Liver (tissue), 9 donors: Measurements from ENCODE around the gene ARHGEF10L. TPM values are rescaled to one million over a fixed set of nuclear protein-coding genes. Genes with fewer than 3 reads are reported as not detected.

Experiments used
- DNase-seq: peaks from one replicate; pipeline ENCODE4 v3.0.0-alpha.2; 2017; ENCODE audit warnings: low spot score
- H3K27ac ChIP-seq, 2 donors: one replicate each; pipeline ENCODE4 v1.7.0; 2013; ENCODE audit warnings: inconsistent platforms in 2 of 2, low read length in 2 of 2, control low read depth in 1 of 2, low read depth in 1 of 2, mild to moderate bottlenecking in 1 of 2
- H3K27me3 ChIP-seq, 4 donors: one replicate each; pipeline versions ENCODE4 v1.6.1 to v1.7.0; 2013; ENCODE audit warnings: low read length in 3 of 4, inconsistent platforms in 1 of 4, mild to moderate bottlenecking in 1 of 4, moderate library complexity in 1 of 4; ENCODE audit not compliant: control insufficient read depth in 4 of 4, insufficient read depth in 4 of 4
- H3K36me3 ChIP-seq, 4 donors: one replicate each; pipeline versions ENCODE4 v1.6.1 to v1.7.0; 2013; ENCODE audit warnings: low read length in 3 of 4, mild to moderate bottlenecking in 3 of 4, low read depth in 1 of 4, moderate library complexity in 1 of 4; ENCODE audit not compliant: control insufficient read depth in 4 of 4, insufficient read depth in 3 of 4
- H3K4me1 ChIP-seq, 4 donors: one replicate each; pipeline versions ENCODE4 v1.6.1 to v1.7.0; 2013; ENCODE audit warnings: low read length in 3 of 4, mild to moderate bottlenecking in 3 of 4, moderate library complexity in 1 of 4; ENCODE audit not compliant: control insufficient read depth in 4 of 4, insufficient read depth in 4 of 4
- H3K4me3 ChIP-seq, 3 donors: one replicate each; pipeline versions ENCODE4 v1.6.1 to v1.7.0; 2013; ENCODE audit warnings: low read length in 3 of 3, control low read depth in 1 of 3, low read depth in 1 of 3, mild to moderate bottlenecking in 1 of 3
- H3K9ac ChIP-seq, 2 donors: one replicate each; pipeline ENCODE4 v1.7.0; 2013; ENCODE audit warnings: low read length in 2 of 2, mild to moderate bottlenecking in 2 of 2, moderate library complexity in 2 of 2, control low read depth in 1 of 2, low read depth in 1 of 2
- H3K9me3 ChIP-seq, 4 donors: one replicate each; pipeline versions ENCODE4 v1.6.1 to v1.7.0; 2013; ENCODE audit warnings: low read length in 3 of 4; ENCODE audit not compliant: control insufficient read depth in 4 of 4
- EGR1 ChIP-seq, 2 donors: IDR thresholded peaks; 2 replicates each; pipeline ENCODE4 v1.6.1; 2016 to 2018; ENCODE audit warnings: antibody characterized with exemption in 2 of 2, low read depth in 2 of 2
- FOXA1 ChIP-seq: IDR thresholded peaks from 2 replicates; pipeline ENCODE4 v1.6.1; 2016; ENCODE audit warnings: antibody characterized with exemption
- FOXA2 ChIP-seq: IDR thresholded peaks from 2 replicates; pipeline ENCODE4 v1.6.1; 2016; ENCODE audit warnings: antibody characterized with exemption
- GABPA ChIP-seq, 2 donors: IDR thresholded peaks in 1 of 2; conservative IDR thresholded peaks in 1 of 2; 2 replicates each; pipeline ENCODE4 v1.6.1; 2016; ENCODE audit warnings: antibody characterized with exemption in 2 of 2, mild to moderate bottlenecking in 1 of 2, moderate library complexity in 1 of 2
- HNF4A ChIP-seq, 2 donors: conservative IDR thresholded peaks; 2 replicates each; pipeline ENCODE4 v1.6.1; 2016; ENCODE audit warnings: antibody characterized with exemption in 2 of 2, mild to moderate bottlenecking in 2 of 2
- HNF4G ChIP-seq: IDR thresholded peaks from 2 replicates; pipeline ENCODE4 v1.6.1; 2016; ENCODE audit warnings: antibody characterized with exemption
- JUND ChIP-seq, 2 donors: IDR thresholded peaks; 2 replicates each; pipeline ENCODE4 v1.6.1; 2016; ENCODE audit warnings: antibody characterized with exemption in 2 of 2
- NR2F2 ChIP-seq: IDR thresholded peaks from 2 replicates; pipeline ENCODE4 v1.6.1; 2016; ENCODE audit warnings: antibody characterized with exemption
- RAD21 ChIP-seq, 2 donors: IDR thresholded peaks; 2 replicates each; pipeline ENCODE4 v1.6.1; 2016; ENCODE audit warnings: antibody characterized with exemption in 2 of 2, mild to moderate bottlenecking in 2 of 2
- RXRA ChIP-seq, 2 donors: IDR thresholded peaks; 2 replicates each; pipeline ENCODE4 v1.6.1; 2017 to 2018; ENCODE audit warnings: antibody characterized with exemption in 2 of 2, mild to moderate bottlenecking in 1 of 2
- SP1 ChIP-seq: IDR thresholded peaks from 2 replicates; pipeline ENCODE4 v1.6.1; 2018; ENCODE audit warnings: antibody characterized with exemption, mild to moderate bottlenecking
- TAF1 ChIP-seq: conservative IDR thresholded peaks from 2 replicates; pipeline ENCODE4 v1.6.1; 2016; ENCODE audit warnings: antibody characterized with exemption, mild to moderate bottlenecking
- YY1 ChIP-seq: IDR thresholded peaks from 2 replicates; pipeline ENCODE4 v1.6.1; 2016; ENCODE audit warnings: antibody characterized with exemption, mild to moderate bottlenecking
- WGBS: extraction: QIAGEN DNeasy Blood & Tissue Kit; methylation state at CpG from one replicate; pipeline ENCODE4 v1.1.7; 2013; 5-methylcytosine and 5-hydroxymethylcytosine counted together
- polyA plus RNA-seq, 2 donors: library from polyadenylated mRNA; stranded (reverse) in 1 of 2; unstranded in 1 of 2; fragments of 200-250 nt in 1 of 2; fragments of >200 nt in 1 of 2; fragmentation: Nextera tagmentation in 1 of 2; extraction: Ambion mirVana in 1 of 2; gene quantifications; one replicate each; pipeline versions ENCODE4 v1.2.1 to v1.2.3, GENCODE V29; 2013 to 2015
- total RNA-seq, 2 donors: library from RNA; depleted of rRNA; stranded (reverse); fragments of >200 nt; gene quantifications; one replicate each; pipeline ENCODE4 v1.2.3, GENCODE V29; 2014
- TF ChIP-seq, protein P1 (sequence below): IDR thresholded peaks from 2 replicates; pipeline ENCODE4 v1.6.1; 2016; ENCODE audit warnings: antibody characterized with exemption, mild to moderate bottlenecking
- TF ChIP-seq, protein P2 (sequence below): fragments of 150-350 bp; IDR thresholded peaks from 2 replicates; pipeline ENCODE4 v1.5.1; 2017; ENCODE audit warnings: improper control_type of control experiment, low read depth, low read length; ENCODE audit not compliant: missing input control
- TF ChIP-seq, protein P3 (sequence below): IDR thresholded peaks from 2 replicates; pipeline ENCODE4 v1.6.1; 2016; ENCODE audit warnings: antibody characterized with exemption
- TF ChIP-seq, protein P4 (sequence below): IDR thresholded peaks from 2 replicates; pipeline ENCODE4 v1.6.1; 2016; ENCODE audit warnings: antibody characterized with exemption
- TF ChIP-seq, protein P5 (sequence below): IDR thresholded peaks from 2 replicates; pipeline ENCODE4 v1.6.1; 2016; ENCODE audit warnings: antibody characterized with exemption
- donor health status: healthy.
- donor health status: healthy.
- donor health status: healthy.
- donor health status: healthy.
- donor health status: healthy.

ARHGEF10L gene
- total and polyA plus RNA-seq, 4 donors, result 26.3 to 169 (median 57.5) TPM

DNA sequence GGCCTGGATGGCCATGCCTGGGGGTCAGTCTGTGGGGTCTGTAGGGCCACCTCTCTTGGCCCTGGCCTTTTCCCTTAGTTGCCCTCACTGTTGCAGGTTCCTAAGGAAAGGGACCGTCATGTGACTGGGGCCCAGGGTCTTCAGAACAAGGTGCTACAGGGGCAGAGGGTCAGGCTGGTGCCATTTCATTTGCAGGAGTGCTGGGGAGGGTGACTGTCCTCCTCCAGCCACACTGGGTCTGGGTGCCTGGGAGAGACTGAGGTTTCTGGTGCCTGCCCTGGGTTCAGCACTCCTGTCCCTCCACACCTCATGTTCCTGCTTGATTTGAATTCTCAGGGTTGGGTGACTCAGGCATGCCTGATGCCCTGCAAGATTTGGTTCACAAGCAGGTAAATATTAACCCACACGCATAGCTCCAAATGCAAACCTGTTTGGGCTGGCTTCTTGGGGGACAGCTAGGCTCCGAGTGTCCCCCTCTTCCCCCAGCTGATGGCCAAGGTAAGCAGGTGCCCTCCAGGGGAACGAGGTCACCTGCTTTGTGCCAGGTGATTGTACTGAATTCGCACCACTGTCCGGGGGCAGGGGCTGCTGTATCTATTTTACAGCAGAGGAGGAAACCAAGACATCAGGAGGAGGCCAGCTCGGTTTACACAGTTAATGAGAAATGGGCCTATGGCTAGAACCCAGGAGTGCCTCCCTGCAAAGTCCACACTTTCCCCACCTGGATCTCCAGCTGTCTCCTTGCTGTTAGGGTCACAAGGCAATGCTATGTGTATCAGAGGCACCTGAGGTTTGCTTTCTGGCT is 20.3 kb downstream of the ARHGEF10L start:
- H3K4me1 ChIP-seq, result peaks cover 21 to 44% (median 32%) of the 10 kb centered on the region in 4 donors
- H3K36me3 ChIP-seq, result no peaks in the 10 kb centered on the region
- 43% methylated on average over 7 of the region's 7 CpGs for WGBS
- peak; percentile 75 for TF ChIP-seq FOXA1
- TF ChIP-seq, protein P1, sequence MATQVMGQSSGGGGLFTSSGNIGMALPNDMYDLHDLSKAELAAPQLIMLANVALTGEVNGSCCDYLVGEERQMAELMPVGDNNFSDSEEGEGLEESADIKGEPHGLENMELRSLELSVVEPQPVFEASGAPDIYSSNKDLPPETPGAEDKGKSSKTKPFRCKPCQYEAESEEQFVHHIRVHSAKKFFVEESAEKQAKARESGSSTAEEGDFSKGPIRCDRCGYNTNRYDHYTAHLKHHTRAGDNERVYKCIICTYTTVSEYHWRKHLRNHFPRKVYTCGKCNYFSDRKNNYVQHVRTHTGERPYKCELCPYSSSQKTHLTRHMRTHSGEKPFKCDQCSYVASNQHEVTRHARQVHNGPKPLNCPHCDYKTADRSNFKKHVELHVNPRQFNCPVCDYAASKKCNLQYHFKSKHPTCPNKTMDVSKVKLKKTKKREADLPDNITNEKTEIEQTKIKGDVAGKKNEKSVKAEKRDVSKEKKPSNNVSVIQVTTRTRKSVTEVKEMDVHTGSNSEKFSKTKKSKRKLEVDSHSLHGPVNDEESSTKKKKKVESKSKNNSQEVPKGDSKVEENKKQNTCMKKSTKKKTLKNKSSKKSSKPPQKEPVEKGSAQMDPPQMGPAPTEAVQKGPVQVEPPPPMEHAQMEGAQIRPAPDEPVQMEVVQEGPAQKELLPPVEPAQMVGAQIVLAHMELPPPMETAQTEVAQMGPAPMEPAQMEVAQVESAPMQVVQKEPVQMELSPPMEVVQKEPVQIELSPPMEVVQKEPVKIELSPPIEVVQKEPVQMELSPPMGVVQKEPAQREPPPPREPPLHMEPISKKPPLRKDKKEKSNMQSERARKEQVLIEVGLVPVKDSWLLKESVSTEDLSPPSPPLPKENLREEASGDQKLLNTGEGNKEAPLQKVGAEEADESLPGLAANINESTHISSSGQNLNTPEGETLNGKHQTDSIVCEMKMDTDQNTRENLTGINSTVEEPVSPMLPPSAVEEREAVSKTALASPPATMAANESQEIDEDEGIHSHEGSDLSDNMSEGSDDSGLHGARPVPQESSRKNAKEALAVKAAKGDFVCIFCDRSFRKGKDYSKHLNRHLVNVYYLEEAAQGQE, result peak; percentile 88
- TF ChIP-seq YY1, result peak; percentile 55
- TF ChIP-seq HNF4G, result no peak
- TF ChIP-seq GABPA (IDR thresholded peaks at IDR 0.05 in 1 of 2, conservative IDR thresholded peaks at IDR 0.05 in 1 of 2), result no peak
- TF ChIP-seq EGR1 (IDR thresholded peaks at IDR 0.05; ENCODE audit: low read depth in 2 of 2), result no peak
- TF ChIP-seq, protein P2, sequence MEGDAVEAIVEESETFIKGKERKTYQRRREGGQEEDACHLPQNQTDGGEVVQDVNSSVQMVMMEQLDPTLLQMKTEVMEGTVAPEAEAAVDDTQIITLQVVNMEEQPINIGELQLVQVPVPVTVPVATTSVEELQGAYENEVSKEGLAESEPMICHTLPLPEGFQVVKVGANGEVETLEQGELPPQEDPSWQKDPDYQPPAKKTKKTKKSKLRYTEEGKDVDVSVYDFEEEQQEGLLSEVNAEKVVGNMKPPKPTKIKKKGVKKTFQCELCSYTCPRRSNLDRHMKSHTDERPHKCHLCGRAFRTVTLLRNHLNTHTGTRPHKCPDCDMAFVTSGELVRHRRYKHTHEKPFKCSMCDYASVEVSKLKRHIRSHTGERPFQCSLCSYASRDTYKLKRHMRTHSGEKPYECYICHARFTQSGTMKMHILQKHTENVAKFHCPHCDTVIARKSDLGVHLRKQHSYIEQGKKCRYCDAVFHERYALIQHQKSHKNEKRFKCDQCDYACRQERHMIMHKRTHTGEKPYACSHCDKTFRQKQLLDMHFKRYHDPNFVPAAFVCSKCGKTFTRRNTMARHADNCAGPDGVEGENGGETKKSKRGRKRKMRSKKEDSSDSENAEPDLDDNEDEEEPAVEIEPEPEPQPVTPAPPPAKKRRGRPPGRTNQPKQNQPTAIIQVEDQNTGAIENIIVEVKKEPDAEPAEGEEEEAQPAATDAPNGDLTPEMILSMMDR, result no peak
- peak in 1 of 2 donors; percentile 90 for TF ChIP-seq JUND (IDR thresholded peaks at IDR 0.05)
- TF ChIP-seq, protein P3, sequence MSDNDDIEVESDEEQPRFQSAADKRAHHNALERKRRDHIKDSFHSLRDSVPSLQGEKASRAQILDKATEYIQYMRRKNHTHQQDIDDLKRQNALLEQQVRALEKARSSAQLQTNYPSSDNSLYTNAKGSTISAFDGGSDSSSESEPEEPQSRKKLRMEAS, result peak; percentile 70
- TF ChIP-seq, protein P4, sequence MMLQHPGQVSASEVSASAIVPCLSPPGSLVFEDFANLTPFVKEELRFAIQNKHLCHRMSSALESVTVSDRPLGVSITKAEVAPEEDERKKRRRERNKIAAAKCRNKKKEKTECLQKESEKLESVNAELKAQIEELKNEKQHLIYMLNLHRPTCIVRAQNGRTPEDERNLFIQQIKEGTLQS, result no peak
- TF ChIP-seq NR2F2, result no peak
- TF ChIP-seq, protein P5, sequence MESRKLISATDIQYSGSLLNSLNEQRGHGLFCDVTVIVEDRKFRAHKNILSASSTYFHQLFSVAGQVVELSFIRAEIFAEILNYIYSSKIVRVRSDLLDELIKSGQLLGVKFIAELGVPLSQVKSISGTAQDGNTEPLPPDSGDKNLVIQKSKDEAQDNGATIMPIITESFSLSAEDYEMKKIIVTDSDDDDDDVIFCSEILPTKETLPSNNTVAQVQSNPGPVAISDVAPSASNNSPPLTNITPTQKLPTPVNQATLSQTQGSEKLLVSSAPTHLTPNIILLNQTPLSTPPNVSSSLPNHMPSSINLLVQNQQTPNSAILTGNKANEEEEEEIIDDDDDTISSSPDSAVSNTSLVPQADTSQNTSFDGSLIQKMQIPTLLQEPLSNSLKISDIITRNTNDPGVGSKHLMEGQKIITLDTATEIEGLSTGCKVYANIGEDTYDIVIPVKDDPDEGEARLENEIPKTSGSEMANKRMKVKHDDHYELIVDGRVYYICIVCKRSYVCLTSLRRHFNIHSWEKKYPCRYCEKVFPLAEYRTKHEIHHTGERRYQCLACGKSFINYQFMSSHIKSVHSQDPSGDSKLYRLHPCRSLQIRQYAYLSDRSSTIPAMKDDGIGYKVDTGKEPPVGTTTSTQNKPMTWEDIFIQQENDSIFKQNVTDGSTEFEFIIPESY, result no peak
- TF ChIP-seq RXRA (IDR thresholded peaks at IDR 0.05), result peak; percentile 30 to 88
- peak; percentile 17 for TF ChIP-seq SP1
- TF ChIP-seq RAD21 (IDR thresholded peaks at IDR 0.05), result peak in 1 of 2 donors; percentile 35
- TF ChIP-seq HNF4A (conservative IDR thresholded peaks at IDR 0.05), result peak; percentile 21 to 78
- TF ChIP-seq FOXA2, result peak; percentile 30
- no peak for TF ChIP-seq TAF1
- peak overlapping the region; percentile 89 to 94 for H3K27ac ChIP-seq
- no peaks in the 10 kb centered on the region for H3K27me3 ChIP-seq
- no peak overlapping the region for H3K4me3 ChIP-seq
- H3K9me3 ChIP-seq, result no peaks in the 10 kb centered on the region
- DNase-seq, result no peak
- peak overlapping the region; percentile 29 to 70 for H3K9ac ChIP-seq
